Measurements from ENCODE around the gene SRP72.

GRCh38 chr4:56552273-56552672, 84.9 kb downstream of the SRP72 start:
- no peak for TF ChIP-seq POLR2A (IDR thresholded peaks at IDR 0.05; ENCODE audit: low read depth, low read length)
- no peak for TF ChIP-seq CTCF (IDR thresholded peaks at IDR 0.05; ENCODE audit: extremely low read depth in 1 of 2, insufficient read depth in 1 of 2, low read depth in 1 of 2, low read length in 2 of 2)
- TF ChIP-seq POLR2AphosphoS5 (IDR thresholded peaks at IDR 0.05; ENCODE audit: insufficient read depth, low read depth, low read length), result no peak

All from endothelial cell of umbilical vein (primary cell).